HG02759 (cell line): Measurements from ENCODE around the gene RBCK1.
A peak's percentile ranks its signal among the peaks of the same experiment; 100 is the strongest.

ENCODE experiments used
- ATAC-seq: cut with Tn5 transposase; IDR thresholded peaks from one replicate; pipeline ENCODE4 v1.9.1; 2021; ENCODE audit warnings: mild to moderate bottlenecking, moderate library complexity; ENCODE audit not compliant: unreplicated experiment

RBCK1 gene

DNA sequence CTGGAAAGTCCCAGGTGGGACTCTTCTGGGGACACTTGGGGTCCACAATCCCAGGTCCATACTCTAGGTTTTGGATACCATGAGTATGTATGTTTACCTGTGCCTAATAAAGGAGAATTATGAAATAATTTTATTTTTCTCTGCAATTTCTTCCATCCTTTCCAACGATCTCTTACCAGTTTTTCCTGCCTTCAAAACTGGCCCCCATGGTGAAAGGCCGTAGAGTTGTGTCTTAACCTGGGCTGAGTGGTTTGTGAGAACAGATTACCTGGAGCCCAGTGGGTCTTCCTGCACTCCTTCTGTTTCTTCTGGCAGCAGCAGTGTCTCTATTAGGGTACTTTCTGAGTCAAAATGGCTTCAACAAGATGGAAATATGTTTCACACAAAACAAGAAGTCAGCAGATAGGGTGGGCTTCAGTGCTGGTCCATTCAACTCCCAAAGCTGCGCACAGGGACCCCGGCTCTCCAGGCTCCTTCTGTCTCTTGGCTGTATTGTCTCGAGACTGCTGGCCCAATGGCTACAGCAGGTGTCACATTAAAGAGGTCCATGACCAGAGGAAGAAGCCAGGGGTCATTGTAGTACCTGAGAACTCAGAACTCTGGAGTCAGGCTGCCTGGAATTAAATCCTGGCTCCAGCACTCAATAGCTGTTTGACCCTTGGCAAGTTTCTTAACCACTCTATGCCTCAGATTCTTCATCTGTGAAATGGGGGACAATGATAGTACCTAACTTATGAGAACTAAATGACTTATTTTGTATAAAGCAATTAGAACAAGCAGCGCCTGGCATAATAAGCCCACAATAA is 10.5 kb upstream of the RBCK1 start:
- no peak for ATAC-seq

DNA sequence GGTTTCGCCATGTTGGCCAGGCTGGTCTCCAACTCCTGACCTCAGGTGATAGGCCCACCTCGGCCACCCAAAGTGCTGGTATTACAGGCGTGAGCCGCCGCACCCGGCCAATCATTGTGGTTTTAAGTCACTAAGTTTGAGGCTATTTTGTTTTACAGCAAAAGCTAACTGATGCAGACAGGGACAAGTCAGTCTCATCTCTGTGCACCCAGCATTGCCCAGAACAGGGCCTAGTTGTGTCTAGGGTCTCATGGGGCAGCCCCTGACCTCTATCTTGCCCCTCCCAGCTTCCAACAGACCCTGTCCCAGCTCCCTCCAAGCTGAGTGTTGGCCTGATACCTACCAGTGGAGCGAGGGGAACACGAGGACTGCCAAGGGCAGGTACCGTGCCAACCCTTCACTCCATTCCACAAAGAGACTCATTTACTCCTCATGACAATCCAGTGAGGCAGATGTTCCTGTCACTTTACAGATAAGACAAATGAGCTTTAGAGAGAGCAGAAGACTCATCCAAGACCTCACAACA is 8.9 kb upstream of the RBCK1 start:
- no peak for ATAC-seq

DNA sequence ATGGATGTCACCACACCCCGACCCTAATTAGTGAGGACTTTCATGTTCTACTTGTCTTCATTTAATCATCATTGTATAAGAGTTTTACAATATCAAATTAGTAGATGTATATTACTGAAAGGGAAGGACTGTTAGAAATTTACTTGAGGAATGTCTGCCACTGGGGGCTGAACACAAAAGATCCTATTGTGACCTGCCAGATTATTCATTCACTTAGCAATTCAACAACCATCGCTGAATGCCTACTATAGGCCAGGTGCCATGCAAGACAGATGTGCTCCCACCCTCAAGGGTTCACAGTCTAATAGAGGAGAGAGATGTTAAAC is 8.0 kb upstream of the RBCK1 start:
- ATAC-seq = no peak

DNA sequence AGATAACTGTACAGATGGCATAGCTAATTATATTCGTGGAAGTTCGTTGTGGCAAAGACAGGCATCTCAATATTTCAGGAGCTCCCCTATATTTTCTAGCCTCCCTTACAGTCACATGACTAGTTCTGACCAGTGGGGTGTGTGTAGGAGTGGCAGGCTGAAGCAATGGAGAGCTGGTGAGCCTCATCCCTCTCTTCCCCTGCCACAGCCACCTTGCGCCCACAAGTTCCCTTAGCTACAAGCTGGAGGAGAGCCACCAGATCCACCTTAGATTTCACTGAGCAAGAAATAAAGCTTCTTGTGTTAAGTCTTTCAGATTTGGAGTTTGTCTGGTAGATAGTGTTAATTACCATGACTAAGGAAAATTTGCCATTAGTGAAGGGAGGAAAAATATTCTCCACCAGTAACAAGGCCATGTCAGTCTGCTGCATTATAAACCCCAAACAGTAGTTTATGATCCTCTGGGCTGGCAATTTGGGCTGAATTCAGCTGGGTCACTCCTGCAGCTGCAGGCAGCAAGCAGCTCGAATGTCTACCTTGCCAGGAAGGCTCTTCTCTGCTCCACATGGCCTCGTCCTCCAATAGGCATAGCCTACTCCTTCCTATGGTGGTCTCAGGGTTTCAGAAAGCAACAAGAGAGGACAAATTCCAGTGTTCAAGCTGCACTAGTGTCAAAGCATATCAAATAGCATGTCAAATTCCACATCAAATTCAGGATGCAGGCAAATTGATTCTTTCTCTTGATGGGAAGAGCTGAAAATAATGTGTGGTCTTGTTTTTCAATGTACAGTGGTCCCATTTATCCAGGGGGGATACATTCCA is 7.4 kb upstream of the RBCK1 start:
- ATAC-seq = no peak

DNA sequence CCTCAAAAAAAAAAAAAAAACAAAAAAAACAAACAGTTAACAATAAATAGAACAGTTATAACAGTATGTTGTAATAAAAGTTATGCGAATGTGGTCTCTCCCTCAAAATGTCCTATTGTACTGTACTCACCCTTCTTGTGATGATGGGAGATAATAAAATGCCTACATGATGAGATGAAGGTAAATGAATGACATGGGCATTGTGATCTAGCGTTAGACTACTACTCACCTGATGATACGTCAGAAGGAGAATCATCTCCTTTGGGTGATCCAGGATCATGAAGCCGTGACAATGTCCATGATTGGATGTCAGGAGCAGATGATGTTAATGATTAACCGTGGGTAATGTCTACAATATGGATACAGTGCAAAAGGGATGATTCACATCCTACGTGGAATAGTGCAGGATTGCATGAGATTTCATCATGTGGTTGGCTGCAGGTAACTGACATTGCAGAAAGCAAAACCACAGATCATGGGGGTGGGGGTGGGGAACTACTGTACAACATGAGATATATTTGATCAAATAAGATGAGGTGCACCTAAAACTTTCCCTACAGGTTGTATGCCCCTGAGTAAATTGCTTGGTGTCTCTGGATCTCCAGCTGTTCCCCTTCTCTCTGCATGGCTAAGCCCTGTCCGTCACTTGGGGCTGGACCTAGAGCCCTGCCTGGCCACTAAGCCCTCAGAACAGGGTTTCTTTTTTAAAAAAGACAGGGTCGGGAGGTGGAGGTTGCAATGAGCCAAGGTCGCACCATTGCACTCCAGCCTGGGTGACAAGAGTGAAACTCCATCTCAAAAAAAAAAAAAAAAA is 6.2 kb upstream of the RBCK1 start:
- ATAC-seq = no peak

DNA sequence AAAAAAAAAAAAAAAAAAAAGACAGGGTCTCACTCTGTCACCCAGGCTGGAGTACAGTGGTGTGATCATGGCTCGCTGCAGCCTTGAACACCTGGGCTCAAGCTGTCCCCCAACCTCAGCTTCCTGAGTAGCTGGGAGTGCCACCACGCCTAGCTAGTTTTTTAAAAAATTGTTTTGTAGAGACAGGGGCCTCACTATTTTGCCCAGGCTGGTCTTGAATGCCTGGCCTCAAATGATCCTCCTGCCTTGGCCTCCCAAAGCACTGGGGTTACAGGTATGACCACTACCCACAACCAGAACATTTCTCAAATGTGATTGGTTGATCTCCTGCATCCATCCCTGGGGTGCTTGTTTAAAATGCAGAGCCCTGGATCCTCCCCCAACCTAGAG is 5.6 kb upstream of the RBCK1 start:
- no peak for ATAC-seq

DNA sequence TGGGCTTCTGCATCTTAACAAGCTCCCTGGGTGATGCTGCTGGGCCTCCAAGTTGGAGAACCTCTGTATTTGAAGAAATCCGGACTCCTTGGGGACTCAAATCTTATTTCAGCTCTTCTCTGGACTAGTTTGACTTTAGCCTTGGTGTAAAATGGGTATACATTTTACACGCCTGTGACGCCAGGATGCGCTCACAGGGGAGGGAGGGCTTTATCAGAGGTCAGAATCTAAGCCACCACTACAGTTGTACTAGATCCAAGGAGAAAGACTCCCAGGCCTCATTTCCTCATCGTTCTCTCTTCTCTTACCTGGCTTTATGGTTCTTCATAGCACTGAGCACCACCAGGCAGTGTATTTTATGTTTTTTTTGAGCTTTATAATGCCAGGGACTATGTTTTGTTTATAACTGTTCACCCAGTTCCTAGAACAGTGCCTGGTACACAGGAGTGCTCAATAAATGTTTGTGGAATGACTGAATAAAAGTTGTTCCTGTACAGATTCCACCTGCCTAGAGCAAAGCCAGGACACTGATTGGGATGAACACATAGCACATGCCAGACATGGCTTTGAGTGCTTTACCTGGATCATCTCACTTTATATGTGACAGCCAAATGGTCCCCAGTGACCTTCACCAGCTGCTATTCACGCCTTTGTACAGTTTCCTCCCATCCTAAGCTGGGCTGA is 5.1 kb upstream of the RBCK1 start:
- ATAC-seq = no peak

DNA sequence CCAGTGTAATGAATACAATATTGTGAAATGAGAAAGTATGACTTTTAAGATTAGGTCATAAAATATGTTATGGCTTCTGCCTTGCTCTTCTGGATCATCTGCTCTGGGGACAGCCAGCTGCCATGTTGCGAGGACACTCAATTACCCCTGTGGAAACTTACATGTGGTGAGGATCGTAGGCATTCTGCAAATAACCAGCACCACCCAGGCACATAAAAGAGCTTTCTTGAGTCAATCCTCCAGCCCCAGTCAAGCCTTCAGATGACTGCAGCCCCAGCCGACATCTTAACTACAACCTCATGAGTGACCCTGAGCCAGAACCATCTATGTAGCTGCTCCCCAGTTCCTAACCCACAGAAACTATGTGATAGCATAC is 4.5 kb upstream of the RBCK1 start:
- ATAC-seq = no peak

DNA sequence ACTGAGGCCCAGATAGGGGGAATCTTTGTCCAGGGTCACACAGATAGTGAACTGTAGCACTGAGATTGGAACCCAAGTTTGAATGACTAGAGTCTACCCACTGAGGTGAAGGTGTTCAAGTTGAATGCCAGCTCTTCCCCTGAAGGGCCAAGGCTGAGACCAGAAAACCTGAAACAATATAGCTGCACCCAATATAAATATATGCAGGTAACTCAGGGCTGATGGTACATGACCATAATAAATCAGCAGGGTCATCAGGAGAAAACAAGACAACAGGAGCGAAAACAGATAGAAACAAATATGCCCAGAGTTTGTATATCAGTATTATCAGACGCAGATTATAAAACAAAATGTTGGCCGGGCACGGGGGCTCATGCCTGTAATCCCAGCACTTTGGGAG is 4.0 kb upstream of the RBCK1 start:
- ATAC-seq = no peak

DNA sequence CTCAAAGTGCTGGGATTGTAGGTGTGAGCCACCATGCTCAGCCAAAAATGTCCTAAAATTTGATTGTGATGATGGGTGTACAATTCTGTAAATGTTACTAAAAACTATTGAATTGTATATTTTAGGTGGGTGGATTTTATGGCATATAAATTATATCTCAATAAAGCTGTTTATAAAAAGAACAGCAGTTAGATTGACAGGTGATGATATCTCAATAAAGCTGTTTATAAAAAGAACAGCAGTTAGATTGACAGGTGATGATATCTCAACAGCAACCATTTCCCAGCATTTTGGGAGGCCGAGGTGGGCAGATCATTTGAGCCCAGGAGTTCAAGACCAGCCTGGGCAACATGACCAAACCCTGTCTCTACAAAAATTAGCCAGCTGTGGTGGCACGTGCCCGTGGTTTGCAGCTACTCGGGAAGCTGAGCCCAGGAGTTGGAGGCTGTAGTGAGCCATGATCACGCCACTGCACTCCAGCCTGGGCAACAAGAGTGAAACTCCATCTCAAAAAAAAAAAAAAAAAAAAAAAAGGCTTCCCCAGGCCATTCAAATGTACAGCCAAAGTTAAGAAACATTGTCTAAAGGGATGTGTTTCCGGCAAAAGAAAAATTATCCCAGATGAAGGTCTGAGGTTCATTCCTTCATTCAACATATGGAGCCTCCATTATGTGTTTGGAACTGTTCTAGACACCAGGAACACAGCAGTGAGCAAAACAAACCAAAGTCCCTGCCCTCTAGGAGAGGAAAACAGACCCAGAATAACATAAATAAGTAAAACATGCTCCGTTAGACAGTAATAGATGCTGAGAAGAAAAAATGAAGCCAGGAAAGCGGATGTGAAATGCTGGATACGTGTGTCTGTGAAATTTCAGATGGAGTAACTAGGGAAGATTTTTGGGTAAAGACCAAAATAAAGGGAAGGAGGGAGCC is 1.6 kb upstream of the RBCK1 start:
- no peak for ATAC-seq

DNA sequence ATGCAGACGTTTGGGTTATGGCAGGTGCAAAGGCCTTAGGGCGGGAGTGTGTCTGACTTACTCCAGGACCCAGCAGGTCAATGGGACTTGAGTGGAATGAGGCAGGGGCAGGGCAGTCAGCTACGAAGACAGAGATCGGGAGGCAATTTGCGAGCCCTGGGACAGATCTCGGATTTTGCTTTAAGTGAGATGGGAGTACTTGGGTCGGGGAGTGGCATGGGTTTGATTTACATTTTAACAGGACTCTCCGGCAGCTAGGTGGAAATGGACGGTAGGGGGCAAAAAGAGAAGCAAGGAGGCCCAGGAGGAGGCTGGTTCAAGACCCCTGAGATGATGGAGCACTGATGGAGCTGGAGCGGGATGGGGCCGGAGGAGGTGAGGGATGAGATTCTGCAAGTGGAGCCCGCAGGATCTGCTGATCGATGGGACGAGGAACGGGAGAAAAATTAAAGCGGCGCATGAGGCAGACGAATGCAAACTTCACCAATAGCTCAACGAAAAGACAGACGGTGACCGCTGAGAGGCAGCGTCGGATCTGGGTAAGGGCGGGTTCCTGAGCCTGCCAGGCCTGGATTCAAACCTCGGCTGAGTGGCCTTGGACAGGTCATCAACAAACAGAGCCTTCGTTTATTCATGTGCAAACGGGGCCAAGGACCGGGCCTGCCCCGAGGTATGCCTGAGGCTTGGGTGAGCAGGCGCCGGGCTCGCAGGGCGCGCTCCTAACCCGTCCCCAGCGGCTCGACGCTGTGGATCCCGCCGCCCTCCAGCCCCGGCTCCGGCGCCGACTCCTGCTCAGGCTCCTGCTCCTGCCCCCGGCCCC is 756 bp upstream of the RBCK1 start:
- peak; percentile 62 for ATAC-seq

DNA sequence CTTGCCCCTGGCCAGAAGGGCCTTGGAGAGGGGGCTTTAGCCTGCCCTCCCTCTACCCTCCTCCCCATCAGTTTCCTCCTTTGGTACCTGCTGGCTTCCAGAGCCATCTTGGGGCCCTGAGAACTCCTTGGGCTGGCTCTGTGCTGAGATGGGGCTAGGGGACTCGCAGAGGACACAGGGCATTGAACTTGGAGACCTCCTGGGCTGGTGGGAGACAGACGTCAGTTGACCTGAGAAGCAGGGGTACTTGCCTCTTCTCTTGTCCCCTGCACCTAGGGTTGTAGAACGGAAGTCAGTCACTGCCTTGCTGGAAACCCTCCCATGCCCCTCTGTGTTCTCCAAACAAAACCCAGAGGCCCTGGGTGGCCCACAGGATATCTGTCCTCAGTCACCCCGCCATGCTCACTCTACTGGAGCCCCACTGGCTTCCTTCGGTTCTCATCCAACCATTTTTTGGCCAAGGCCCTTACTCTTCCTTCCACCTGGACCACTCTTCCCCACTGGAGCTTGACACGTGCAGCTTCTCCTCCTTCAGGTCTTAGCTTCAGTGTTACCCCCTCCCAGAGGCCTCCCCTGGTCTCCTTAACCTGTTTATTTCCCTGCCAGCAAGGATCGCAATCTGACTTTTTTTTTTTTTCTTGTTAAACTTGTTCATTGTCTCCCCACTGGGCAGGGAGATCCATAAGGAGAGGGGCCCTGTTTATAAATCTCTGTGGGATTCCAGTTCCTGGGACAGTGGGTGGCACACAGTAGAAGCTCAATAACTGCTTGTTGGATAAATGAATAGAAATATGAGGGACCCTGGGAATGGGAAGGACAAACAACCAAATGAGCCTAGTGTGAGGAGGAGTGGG is 971 bp downstream of the RBCK1 start:
- peak; percentile 15 for ATAC-seq

DNA sequence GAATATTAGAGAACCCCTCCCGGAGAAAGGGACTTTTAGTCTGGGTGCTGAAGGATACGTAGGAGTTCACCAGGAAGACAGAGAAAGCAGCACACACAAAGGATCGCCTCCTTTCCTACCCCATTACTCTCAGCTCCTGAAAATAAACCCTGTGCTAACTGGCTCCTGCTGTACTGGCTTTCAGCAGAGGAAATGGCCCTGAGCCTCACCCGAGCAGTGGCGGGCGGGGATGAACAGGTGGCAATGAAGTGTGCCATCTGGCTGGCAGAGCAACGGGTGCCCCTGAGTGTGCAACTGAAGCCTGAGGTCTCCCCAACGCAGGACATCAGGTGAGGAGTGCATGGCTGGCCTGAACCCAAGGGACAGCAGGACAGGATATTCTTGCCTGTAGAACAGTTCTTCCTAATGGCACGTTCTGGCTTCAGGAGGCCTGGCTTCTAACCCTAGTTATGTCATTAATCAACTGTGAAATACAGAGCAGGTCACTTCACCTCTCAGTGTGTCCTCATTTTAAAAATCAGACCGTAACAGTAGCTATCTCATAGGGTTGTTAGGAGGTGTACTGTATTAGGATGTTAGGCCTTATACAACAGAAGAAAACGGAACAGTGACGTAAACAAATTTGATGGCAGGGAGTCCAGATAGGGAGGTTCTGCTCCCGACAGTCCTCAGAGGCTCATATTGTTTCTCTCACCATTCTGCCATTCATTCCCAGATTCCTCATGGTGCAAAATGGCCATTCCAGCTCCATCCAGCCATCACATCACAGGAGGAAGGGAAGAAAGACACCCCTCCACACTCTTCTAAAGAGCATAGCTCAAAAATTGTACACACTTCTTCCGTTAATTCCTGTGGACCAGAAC is 1.8 kb downstream of the RBCK1 start:
- ATAC-seq = no peak

DNA sequence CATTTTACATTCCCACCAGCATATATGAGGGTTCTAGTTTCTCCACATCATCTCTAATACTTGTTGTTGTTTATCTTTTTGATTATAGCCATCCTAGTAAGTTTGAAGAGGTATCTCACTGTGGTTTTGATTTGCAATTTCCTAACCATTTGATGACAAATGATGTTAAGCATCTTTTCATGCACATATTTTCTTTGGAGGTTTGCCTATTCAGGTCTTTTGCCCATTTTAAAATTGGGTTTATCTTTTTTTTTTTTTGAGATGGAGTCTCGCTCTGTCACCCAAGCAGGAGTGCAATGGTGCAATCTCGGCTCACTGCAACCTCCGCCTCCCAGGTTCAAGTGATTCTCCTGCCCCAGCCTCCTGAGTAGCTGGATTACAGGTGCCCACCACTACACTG is 4.0 kb downstream of the RBCK1 start:
- no peak for ATAC-seq

DNA sequence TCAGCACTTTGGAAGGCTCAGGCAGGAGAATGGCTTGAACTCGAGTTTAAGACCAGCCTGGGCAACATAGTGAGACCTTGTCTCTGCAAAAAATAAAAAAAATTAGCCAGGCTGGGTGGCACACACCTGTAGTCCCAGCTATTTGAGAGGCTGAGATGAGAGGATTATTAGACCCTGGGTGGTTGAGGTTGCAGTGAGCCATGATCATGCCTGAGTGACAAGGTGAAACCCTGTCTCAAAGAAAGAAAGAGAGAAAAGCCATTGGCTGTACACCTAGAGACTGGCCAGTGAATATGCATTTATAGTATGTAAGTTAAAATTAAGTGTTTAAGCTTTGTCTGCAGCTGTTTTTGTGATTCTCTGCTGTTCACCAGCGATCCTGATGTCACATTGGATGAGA is 6.1 kb downstream of the RBCK1 start:
- no peak for ATAC-seq

DNA sequence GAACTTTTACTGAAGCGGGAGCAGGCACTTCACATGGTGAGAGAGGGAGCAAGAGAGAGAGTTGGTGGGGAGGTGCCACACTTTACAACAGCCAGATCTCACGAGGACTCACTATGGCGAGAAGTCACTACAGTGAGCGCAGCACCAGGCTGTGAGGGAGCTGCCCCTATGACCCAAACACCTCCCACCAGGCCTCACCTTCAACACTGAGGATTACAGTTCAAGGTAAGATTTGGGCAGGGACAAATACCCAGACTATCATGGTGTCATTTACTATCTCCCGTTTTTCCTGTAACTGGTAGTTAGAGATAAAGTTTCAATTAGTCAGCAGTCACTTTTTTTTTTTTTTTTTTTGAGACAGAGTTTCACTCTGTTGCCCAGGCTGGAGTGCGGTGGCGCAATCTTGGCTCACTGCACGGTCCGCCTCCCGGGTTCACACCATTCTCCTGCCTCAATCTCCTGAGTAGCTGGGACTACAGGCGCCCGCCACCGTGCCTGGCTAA is 7.8 kb downstream of the RBCK1 start:
- ATAC-seq = no peak
